Loucy (cell line): Measurements from ENCODE around the gene ASMTL.

Experiments used
- H2AFZ ChIP-seq: fragments of 200-600 bp; sonication (generic); 2 replicates; pipeline ENCODE4 v1.6.0; 2016; ENCODE audit warnings: antibody characterized with exemption, mild to moderate bottlenecking, low read length, moderate library complexity
- H3F3A ChIP-seq: fragments of 200-600 bp; 2 replicates; pipeline ENCODE4 v1.6.0; 2016; ENCODE audit warnings: antibody characterized with exemption, low read depth, mild to moderate bottlenecking
- H3K27me3 ChIP-seq: fragments of 200-600 bp; sonication (generic); 2 replicates; pipeline ENCODE4 v1.6.1; 2014; ENCODE audit warnings: low read length, mild to moderate bottlenecking; ENCODE audit not compliant: insufficient read depth, poor library complexity, severe bottlenecking
- H3K36me3 ChIP-seq: fragments of 200-600 bp; sonication (generic); 2 replicates; pipeline ENCODE4 v1.6.1; 2016; ENCODE audit warnings: low read length; ENCODE audit not compliant: insufficient read depth
- H3K4me1 ChIP-seq: fragments of 200-600 bp; sonication (generic); 2 replicates; pipeline ENCODE4 v1.5.1; 2014; ENCODE audit warnings: low read length, mild to moderate bottlenecking; ENCODE audit not compliant: insufficient read depth, poor library complexity, severe bottlenecking
- H3K4me2 ChIP-seq: fragments of 200-600 bp; sonication (generic); 2 replicates; pipeline ENCODE4 v1.6.0; 2014; ENCODE audit warnings: antibody characterized with exemption, low read length, low read depth, mild to moderate bottlenecking; ENCODE audit not compliant: poor library complexity, severe bottlenecking
- H3K4me3 ChIP-seq: fragments of 200-600 bp; sonication (generic); 2 replicates; pipeline ENCODE4 v1.5.1; 2014; ENCODE audit warnings: low read length, mild to moderate bottlenecking, mixed read lengths; ENCODE audit not compliant: poor library complexity, severe bottlenecking
- H3K79me2 ChIP-seq: fragments of 200-600 bp; sonication (generic); 2 replicates; pipeline ENCODE4 v1.6.1; 2014; ENCODE audit warnings: low read length; ENCODE audit not compliant: insufficient read depth
- H3K9ac ChIP-seq: fragments of 200-600 bp; sonication (generic); 2 replicates; pipeline ENCODE4 v1.6.0; 2014; ENCODE audit warnings: mild to moderate bottlenecking, low read depth, low read length, moderate library complexity; ENCODE audit not compliant: poor library complexity, severe bottlenecking
- H3K9me2 ChIP-seq: fragments of 200-600 bp; sonication (generic); replicated peaks from 2 replicates; pipeline ENCODE4 v1.6.1; 2016; ENCODE audit warnings: low read depth, low read length, mixed read lengths
- H3K9me3 ChIP-seq: fragments of 200-600 bp; sonication (generic); 2 replicates; pipeline ENCODE4 v1.6.1; 2014; ENCODE audit warnings: mild to moderate bottlenecking, antibody characterized with exemption, low read length, low read depth; ENCODE audit not compliant: insufficient read depth
- H4K20me1 ChIP-seq: fragments of 200-600 bp; sonication (generic); 2 replicates; pipeline ENCODE4 v1.6.0; 2014; ENCODE audit warnings: antibody characterized with exemption, low read length, mild to moderate bottlenecking; ENCODE audit not compliant: insufficient read depth, poor library complexity, severe bottlenecking
- EZH2phosphoT487 ChIP-seq: fragments of 200-600 bp; IDR thresholded peaks from 2 replicates; pipeline ENCODE4 v1.6.1; 2018; ENCODE audit warnings: antibody characterized with exemption, mild to moderate bottlenecking, moderate library complexity, borderline replicate concordance
- TF ChIP-seq, protein P1 (sequence below): fragments of 200-600 bp; sonication (generic); conservative IDR thresholded peaks from 2 replicates; pipeline ENCODE4 v1.5.1; 2014; ENCODE audit warnings: mild to moderate bottlenecking, antibody characterized with exemption, low read length

ASMTL gene

DNA sequence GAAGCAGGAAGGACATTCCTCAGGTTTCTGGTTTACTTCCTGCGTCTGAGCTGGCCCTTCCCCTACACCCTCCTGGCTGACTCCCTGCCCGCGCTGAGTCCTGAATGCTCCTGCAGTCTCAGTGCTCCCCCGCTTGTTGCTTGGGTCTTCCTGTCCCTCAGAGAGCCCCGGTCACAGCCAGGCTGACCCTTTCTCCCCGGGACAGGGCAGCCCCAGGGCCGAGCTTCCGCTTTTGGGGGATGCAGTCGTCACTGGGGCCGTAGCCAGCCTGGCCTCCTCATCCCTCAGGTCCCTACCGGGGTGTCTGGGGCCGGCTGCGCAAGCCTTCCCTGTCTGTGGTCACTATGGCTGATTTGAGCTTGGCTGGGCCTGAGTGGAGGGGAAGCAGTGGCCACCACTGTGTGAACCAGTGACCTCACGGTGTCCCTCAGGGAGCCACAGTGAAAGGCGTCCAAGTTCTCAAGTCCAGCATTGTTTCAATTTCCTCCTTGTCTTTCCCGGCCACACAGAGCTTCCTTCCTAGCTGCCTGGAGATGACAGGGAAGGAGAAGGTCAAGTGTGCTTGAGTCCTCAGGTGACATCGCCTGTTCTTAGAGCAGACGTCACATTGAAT is 34.1 kb upstream of the ASMTL start:
- no peak overlapping the region for H3K4me2 ChIP-seq
- TF ChIP-seq EZH2phosphoT487 = no peak
- TF ChIP-seq, protein P1, sequence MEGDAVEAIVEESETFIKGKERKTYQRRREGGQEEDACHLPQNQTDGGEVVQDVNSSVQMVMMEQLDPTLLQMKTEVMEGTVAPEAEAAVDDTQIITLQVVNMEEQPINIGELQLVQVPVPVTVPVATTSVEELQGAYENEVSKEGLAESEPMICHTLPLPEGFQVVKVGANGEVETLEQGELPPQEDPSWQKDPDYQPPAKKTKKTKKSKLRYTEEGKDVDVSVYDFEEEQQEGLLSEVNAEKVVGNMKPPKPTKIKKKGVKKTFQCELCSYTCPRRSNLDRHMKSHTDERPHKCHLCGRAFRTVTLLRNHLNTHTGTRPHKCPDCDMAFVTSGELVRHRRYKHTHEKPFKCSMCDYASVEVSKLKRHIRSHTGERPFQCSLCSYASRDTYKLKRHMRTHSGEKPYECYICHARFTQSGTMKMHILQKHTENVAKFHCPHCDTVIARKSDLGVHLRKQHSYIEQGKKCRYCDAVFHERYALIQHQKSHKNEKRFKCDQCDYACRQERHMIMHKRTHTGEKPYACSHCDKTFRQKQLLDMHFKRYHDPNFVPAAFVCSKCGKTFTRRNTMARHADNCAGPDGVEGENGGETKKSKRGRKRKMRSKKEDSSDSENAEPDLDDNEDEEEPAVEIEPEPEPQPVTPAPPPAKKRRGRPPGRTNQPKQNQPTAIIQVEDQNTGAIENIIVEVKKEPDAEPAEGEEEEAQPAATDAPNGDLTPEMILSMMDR = no peak
- no peak overlapping the region for H3K9ac ChIP-seq
- H3K4me1 ChIP-seq = peaks cover 8% of the 10 kb centered on the region
- peaks cover 5% of the 10 kb centered on the region; the same call in 1 of the 2 replicates for H3F3A ChIP-seq
- peaks cover 41% of the 10 kb centered on the region; the same call in 1 of the 2 replicates for H3K36me3 ChIP-seq
- H2AFZ ChIP-seq = no peak overlapping the region
- H4K20me1 ChIP-seq = peaks cover 19% of the 10 kb centered on the region
- H3K9me3 ChIP-seq = no peaks in the 10 kb centered on the region
- H3K79me2 ChIP-seq = peaks cover 48% of the 10 kb centered on the region
- H3K27me3 ChIP-seq = no peaks in the 10 kb centered on the region
- no peaks in the 10 kb centered on the region for H3K9me2 ChIP-seq
- no peak overlapping the region for H3K4me3 ChIP-seq

DNA sequence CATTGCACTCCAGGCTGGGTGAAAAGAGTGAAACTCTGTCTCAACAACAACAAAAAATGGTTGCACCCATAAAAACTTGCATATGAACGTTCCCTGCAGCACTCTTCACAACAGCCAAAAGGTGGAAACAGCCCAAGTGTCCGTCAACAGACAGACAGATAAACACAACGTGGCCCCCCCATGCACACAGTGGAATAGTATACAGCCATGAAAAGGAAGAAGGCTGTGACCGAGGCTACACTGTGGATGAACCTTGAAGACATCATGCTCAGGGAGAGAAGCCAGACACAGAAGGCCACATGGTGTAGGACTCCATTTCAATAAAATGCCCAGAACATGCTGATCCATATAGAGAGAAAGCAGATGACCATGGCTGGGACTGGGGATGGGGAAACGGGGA is 33.5 kb upstream of the ASMTL start:
- H2AFZ ChIP-seq = no peak overlapping the region
- peaks cover 2% of the 10 kb centered on the region; the same call in 1 of the 2 replicates for H3F3A ChIP-seq
- H3K9me3 ChIP-seq = no peaks in the 10 kb centered on the region
- no peak overlapping the region for H3K9ac ChIP-seq
- H3K79me2 ChIP-seq = peaks cover 50% of the 10 kb centered on the region
- H3K4me2 ChIP-seq = no peak overlapping the region
- H3K9me2 ChIP-seq = no peaks in the 10 kb centered on the region
- H3K4me1 ChIP-seq = peaks cover 13% of the 10 kb centered on the region
- peaks cover 15% of the 10 kb centered on the region for H4K20me1 ChIP-seq
- H3K4me3 ChIP-seq = no peak overlapping the region
- H3K36me3 ChIP-seq = peaks cover 34% of the 10 kb centered on the region; the same call in 1 of the 2 replicates
- TF ChIP-seq EZH2phosphoT487 = no peak
- TF ChIP-seq, protein P1 = no peak
- no peaks in the 10 kb centered on the region for H3K27me3 ChIP-seq

DNA sequence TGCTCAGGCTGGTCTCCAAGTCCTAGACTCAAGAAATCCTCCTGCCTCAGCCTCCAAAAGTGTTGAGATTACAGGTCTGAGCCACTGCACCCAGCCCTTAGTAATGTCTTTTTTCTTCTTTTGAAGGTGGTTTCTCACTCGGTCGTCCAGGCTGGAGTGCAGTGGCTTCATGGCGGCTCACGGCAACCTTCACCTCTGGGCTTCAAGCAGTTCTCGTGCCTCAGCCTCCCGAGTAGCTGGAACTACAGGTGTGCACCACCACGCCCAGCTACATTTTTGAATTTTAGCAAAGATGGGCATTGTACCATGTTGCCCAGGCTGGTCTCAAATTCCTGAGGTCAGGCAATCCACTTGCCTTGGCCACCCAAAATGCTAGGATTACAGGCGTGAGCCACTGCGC is 32.3 kb upstream of the ASMTL start:
- peaks cover 15% of the 10 kb centered on the region for H4K20me1 ChIP-seq

More for the DNA sequence above, 32.3 kb upstream of the ASMTL start:
- no peaks in the 10 kb centered on the region for H3K27me3 ChIP-seq
- no peak overlapping the region for H3K9ac ChIP-seq
- no peak overlapping the region for H3K4me3 ChIP-seq
- H3K79me2 ChIP-seq = peaks cover 61% of the 10 kb centered on the region
- no peaks in the 10 kb centered on the region for H3K9me3 ChIP-seq
- H2AFZ ChIP-seq = no peak overlapping the region
- H3K4me1 ChIP-seq = peaks cover 22% of the 10 kb centered on the region
- H3K4me2 ChIP-seq = no peak overlapping the region
- TF ChIP-seq, protein P1 = no peak
- no peak for TF ChIP-seq EZH2phosphoT487
- peaks cover 2% of the 10 kb centered on the region; the same call in 1 of the 2 replicates for H3F3A ChIP-seq
- H3K36me3 ChIP-seq = peaks cover 36% of the 10 kb centered on the region
- H3K9me2 ChIP-seq = no peaks in the 10 kb centered on the region
